Nasal cavity respiratory epithelium epithelial cell of viscerocranial mucosa (primary cell): ENCODE results near the gene ASTN2. TPM values are rescaled to one million over a fixed set of nuclear protein-coding genes. Genes with fewer than 3 reads are reported as not detected.

Source experiments
- total RNA-seq: library from RNA; depleted of rRNA; stranded (reverse); fragments of >200 nt; gene quantifications from 2 replicates; pipeline ENCODE4 v1.2.3, GENCODE V29; 2014

Gene ASTN2, protein sequence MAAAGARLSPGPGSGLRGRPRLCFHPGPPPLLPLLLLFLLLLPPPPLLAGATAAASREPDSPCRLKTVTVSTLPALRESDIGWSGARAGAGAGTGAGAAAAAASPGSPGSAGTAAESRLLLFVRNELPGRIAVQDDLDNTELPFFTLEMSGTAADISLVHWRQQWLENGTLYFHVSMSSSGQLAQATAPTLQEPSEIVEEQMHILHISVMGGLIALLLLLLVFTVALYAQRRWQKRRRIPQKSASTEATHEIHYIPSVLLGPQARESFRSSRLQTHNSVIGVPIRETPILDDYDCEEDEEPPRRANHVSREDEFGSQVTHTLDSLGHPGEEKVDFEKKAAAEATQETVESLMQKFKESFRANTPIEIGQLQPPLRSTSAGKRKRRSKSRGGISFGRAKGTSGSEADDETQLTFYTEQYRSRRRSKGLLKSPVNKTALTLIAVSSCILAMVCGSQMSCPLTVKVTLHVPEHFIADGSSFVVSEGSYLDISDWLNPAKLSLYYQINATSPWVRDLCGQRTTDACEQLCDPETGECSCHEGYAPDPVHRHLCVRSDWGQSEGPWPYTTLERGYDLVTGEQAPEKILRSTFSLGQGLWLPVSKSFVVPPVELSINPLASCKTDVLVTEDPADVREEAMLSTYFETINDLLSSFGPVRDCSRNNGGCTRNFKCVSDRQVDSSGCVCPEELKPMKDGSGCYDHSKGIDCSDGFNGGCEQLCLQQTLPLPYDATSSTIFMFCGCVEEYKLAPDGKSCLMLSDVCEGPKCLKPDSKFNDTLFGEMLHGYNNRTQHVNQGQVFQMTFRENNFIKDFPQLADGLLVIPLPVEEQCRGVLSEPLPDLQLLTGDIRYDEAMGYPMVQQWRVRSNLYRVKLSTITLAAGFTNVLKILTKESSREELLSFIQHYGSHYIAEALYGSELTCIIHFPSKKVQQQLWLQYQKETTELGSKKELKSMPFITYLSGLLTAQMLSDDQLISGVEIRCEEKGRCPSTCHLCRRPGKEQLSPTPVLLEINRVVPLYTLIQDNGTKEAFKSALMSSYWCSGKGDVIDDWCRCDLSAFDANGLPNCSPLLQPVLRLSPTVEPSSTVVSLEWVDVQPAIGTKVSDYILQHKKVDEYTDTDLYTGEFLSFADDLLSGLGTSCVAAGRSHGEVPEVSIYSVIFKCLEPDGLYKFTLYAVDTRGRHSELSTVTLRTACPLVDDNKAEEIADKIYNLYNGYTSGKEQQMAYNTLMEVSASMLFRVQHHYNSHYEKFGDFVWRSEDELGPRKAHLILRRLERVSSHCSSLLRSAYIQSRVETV (N-terminal part only)
- total RNA-seq, result 0.34 and 2.0 TPM in 2 replicates

DNA sequence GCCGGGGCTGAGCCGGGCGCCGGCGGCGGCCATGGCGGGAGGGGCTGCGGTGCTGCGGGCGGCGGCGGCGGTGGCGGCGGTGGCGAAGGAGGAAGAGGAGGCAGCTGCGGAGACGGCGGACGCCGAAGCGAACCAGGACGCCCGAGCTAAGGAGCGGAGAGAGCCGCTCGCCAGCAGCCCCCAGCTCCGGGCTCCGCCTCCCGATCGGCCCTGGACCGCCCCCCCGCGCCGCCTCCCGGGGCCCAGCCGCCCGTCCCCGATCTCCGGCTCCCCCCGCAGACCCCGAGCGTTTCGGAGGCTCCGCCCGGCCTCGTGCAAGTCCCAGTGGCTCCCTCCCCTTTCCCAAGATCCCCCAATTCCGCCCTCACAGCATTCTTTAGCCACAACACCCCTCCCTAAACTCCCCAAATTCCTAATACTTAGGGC is at the start of gene ASTN2:
Gene ASTN2, minus strand, starts transcription at position 152 of the 426 bp plus-strand sequence. Its CDS starts 119 bp downstream, at position 33.

DNA sequence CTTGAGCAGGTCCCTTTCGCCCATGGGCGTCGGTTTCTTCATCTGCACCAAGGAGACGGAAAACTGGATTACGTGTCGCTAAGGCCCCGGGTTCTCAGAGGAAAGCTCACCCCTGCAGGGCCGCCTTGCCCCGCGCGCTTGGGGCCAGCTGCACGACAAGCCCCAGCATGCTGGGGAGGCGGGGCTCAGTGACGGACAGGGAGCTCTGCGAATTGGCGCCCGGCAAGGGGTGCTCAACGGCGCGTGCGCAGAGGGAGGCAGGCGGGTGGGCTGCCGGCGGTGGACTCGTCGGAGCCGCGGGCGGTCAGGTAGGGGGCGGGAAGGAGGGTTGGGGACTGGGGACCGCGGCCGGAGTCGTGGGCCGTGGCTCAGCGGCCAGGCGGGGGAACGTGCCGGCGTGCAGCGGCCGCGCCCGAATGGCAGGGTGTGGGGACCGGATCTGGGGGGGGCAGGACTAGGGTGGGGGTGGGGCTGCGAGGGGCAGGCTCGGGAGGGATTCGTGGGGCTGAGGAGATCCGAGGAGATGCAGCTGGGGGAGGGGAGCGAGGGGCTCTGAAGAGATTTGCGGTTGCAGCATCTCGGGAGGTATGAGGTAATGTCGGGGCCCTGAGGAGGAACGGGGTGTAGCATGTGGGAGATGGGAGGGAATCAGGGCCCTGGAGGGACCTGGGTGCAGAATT is 727.6 kb downstream of the ASTN2 start, which contains the start of gene TRIM32:
Gene TRIM32, plus strand, starts transcription at position 232 of the 680 bp plus-strand sequence. CDS start 10,438 bp downstream, outside the sequence.

